GM12801 (cell line): ENCODE results near the gene KATNAL1.

Source experiments
- TF ChIP-seq, protein P1 (sequence below): IDR thresholded peaks from one replicate; pipeline ENCODE4 v1.5.1; 2011; ENCODE audit warnings: control low read depth; ENCODE audit not compliant: insufficient read length; ENCODE audit errors: extremely low read depth

KATNAL1 gene

DNA sequence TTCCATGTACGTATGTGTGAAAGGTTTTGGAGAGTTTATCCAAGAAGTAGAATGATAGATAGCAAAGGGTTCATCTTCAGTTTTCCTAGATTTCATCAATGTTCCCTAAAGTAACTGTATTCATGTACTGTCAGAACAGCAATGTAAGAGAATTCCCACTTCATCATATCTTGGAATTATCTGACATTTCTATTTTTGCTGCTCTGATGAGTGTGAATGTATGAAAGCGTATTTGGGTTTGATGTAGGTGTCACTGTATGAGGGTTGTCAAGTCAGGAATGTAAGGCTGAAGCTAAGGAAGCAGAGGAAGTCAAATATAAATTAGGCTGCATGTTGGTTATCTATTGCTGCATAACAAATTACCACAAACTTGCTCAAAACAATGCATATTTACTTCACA is 7.2 kb upstream of the KATNAL1 start:
- TF ChIP-seq, protein P1, sequence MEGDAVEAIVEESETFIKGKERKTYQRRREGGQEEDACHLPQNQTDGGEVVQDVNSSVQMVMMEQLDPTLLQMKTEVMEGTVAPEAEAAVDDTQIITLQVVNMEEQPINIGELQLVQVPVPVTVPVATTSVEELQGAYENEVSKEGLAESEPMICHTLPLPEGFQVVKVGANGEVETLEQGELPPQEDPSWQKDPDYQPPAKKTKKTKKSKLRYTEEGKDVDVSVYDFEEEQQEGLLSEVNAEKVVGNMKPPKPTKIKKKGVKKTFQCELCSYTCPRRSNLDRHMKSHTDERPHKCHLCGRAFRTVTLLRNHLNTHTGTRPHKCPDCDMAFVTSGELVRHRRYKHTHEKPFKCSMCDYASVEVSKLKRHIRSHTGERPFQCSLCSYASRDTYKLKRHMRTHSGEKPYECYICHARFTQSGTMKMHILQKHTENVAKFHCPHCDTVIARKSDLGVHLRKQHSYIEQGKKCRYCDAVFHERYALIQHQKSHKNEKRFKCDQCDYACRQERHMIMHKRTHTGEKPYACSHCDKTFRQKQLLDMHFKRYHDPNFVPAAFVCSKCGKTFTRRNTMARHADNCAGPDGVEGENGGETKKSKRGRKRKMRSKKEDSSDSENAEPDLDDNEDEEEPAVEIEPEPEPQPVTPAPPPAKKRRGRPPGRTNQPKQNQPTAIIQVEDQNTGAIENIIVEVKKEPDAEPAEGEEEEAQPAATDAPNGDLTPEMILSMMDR: no peak

DNA sequence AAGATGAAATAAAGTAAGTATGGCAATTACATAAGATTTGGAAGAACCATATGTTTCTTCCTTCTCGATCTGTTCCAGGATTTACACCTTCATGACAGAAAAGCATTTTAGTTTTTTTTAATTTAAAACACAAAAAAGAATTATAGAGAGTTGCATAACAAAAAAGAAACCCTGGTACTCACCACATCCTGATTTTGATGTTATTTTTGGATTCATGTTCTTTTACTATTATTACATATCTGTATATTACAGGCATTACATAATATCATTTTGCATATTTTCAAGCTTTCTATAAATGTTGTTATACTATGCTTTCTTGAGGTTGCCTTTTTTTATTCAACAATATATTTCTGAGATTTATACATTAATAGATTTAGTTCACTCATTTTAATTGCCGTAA is 6.7 kb upstream of the KATNAL1 start:
- TF ChIP-seq, protein P1: no peak

DNA sequence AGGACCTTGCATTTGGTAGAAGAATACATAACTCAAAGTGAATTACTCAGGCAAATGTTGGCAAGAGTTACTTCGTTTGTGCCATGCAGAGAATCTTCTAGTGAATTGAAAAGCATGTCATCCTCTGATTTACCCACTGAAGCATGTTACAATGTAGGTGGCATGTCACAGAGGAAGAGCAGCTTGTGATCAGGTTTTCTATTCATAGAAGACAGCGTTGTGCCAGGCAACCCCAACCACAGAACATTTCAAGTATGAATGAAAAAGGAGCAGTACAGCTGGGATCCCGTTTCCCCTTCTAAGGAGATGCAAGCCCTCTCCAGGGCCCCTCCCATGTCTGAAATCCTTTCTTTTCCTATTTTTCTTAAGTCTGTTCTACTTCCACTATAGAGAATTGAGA is 6.0 kb upstream of the KATNAL1 start:
- TF ChIP-seq, protein P1: no peak

DNA sequence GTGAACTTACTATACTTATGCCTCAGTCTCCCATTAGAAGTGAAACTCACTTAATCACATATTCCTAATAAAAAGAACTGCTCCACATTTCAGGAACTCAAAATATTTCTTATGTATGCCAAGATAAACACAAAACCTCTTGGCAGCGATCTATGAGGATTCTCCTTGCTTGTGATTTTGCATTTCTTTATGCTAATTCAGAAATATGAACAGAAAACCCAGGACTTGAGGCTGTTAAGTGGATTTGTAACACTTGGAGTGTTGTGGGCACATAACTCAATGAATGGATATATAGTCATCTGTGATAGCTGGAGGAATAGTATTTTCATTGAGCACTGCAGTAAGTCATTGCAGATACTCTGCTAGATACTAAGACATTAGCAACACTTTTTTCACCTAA is 5.6 kb upstream of the KATNAL1 start:
- TF ChIP-seq, protein P1: no peak

DNA sequence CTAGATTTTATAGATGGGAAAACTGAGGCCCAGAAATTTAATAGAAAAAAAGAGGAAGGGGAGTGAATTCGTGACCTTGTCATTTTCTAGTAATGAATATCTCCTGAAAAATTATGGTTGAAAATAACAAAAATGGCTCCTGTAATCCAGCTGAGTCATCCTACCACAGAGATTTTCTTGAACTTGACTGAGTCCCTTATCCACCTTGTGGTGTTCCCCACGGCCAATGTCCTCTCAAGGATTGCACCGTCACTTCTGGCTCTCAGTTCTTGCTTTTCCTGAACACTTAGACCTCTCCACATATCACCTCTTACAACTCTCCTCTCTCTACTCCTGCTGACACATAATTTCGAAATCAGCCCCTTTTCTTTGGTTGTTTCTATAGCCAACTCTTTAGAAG is 1.2 kb upstream of the KATNAL1 start:
- TF ChIP-seq, protein P1: no peak

DNA sequence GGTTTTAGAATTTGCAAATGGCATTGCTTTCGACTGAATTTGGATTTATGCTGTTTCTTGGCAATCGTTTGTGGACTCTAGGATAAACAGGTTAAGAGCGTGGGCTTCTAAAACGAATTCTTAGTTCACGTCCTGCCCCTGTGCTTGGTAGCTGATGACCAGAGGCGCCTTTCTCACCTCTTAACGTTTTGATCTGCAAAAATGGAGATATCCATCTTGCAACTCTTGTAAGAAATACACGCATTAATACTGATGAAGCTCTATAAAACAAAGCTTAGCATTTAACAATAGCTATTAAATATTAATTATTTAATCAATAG is 580 bp upstream of the KATNAL1 start:
- TF ChIP-seq, protein P1: no peak

DNA sequence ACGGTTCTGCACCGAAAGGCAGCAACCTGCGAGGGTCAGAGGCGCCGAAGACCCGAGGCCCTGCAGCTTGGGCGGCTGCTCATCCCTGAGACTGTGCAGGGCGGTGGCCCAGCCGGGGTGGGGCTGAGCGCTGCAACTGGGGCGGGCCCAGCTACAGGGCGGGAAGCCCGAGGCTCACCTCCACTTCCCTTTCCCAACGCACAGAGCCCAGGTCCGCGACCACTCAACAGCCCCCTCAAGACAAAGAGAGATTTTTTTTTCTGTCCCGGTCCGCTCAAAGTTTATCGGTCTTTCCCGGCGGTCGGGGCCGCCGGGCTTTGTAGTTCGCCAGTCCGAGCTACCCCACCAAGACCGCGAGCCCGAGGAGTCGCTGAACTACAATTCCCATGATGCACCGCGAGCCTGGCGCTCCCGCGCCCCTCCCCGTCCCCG is 573 bp downstream of the KATNAL1 start:
- TF ChIP-seq, protein P1: no peak

DNA sequence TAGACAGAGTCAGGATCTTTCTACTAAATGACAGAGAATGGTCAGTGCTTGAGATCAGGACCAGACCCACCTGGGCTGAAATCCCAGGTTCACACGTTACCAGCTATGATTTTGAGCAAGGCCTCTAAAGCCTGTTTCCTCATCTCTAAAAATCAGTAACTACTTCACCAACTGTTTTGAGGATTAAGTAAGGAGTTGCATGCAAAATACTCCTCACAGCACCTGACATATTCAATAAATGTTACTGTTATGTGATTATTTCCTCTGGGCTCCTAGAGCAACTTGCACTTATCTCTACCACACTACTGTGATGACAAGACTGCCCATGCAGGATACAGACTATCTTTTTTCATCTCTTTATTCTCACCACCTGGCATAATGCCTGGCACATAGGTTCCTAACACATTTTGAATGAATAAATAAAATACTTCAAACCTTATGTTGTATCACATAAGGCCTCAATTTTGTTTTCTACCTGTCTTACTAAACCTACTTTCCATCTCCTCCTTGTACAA is 1.8 kb downstream of the KATNAL1 start:
- TF ChIP-seq, protein P1: no peak
